Measurements from ENCODE around the gene RSPH4A. TPM values are rescaled to one million over a fixed set of nuclear protein-coding genes. Genes with fewer than 3 reads are reported as not detected.
"Not testable (repeated sequence)": the region's sequence is repeated elsewhere in the genome, so short reads cannot be mapped to it uniquely, and the experiment has no call there.

The RSPH4A gene
- total and polyA plus RNA-seq, 9 donors: 0.52 to 17.9 (median 2.3) TPM

DNA sequence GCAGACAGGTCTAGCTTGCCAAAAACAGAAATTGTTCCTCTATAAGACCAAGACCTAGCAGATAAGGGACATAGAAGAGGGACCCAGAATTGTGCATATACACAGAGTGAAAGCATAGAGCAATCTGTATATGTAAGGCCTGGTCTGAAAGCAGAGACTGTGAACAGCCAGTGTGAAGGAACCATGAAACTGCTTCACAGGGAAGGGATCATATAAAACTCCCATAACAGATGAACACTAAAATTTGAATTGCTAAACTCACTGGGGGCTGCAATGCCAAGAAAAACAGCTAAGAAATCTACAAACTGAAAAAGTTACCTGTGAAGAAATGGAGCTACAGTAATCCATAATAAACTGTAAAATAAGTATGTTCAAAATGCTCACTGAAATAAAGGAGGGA, 45.3 kb downstream of the RSPH4A start:
- no peaks in the 10 kb centered on the region for H3K27me3 ChIP-seq
- H3K9me3 ChIP-seq: no peaks in the 10 kb centered on the region
- H3K4me1 ChIP-seq (ENCODE audit: insufficient read depth): no peaks in the 10 kb centered on the region
- no peak overlapping the region for H3K4me3 ChIP-seq
- no peaks in the 10 kb centered on the region for H3K36me3 ChIP-seq
- TF ChIP-seq POLR2A (IDR thresholded peaks at IDR 0.05): no peak
- TF ChIP-seq CTCF (IDR thresholded peaks at IDR 0.05): no peak
- no peak for TF ChIP-seq EP300 (IDR thresholded peaks at IDR 0.05)
- no peak for DNase-seq
- intact Hi-C loops (cut with DNase I): no loop called here
- no peak overlapping the region for H3K27ac ChIP-seq

- no peaks in the 10 kb centered on the region for H3K36me3 ChIP-seq
- no peaks in the 10 kb centered on the region for H3K27me3 ChIP-seq
- no peaks in the 10 kb centered on the region for H3K4me1 ChIP-seq (ENCODE audit: insufficient read depth)
- WGBS, 3 donors: 90 to 97% (median 95%) methylated on average over 1 of the region's 1 CpG
- intact Hi-C loops (cut with DNase I): no loop called here
- no peak for DNase-seq
- no peak overlapping the region for H3K27ac ChIP-seq
- no peak overlapping the region for H3K4me3 ChIP-seq
- no peak for TF ChIP-seq CTCF (IDR thresholded peaks at IDR 0.05)
- no peak for TF ChIP-seq EP300 (IDR thresholded peaks at IDR 0.05)
- TF ChIP-seq POLR2A (IDR thresholded peaks at IDR 0.05): no peak
- H3K9me3 ChIP-seq: no peaks in the 10 kb centered on the region
Observed at GRCh38 chr6:116662202-116662601, 45.9 kb downstream of the RSPH4A start.

- H3K4me1 ChIP-seq (ENCODE audit: insufficient read depth): no peaks in the 10 kb centered on the region
- TF ChIP-seq CTCF (IDR thresholded peaks at IDR 0.05) (no peak), POLR2A (IDR thresholded peaks at IDR 0.05) (no peak), EP300 (IDR thresholded peaks at IDR 0.05) (no peak)
- WGBS, 3 donors: 94 to 96% (median 94%) methylated on average over 3 of the region's 3 CpGs
- intact Hi-C loops (cut with DNase I): no loop called here
- H3K9me3 ChIP-seq: no peaks in the 10 kb centered on the region
- H3K4me3 ChIP-seq: no peak overlapping the region
- no peaks in the 10 kb centered on the region for H3K36me3 ChIP-seq
- no peaks in the 10 kb centered on the region for H3K27me3 ChIP-seq
- no peak overlapping the region for H3K27ac ChIP-seq
- DNase-seq: no peak
Observed at GRCh38 chr6:116663308-116663707, 47.0 kb downstream of the RSPH4A start.

GRCh38 chr6:116664169-116664568, 47.9 kb downstream of the RSPH4A start:
- intact Hi-C loops (cut with DNase I); H3K36me3 ChIP-seq; H3K9me3 ChIP-seq; H3K27me3 ChIP-seq; H3K4me1 ChIP-seq (ENCODE audit: insufficient read depth); H3K27ac ChIP-seq; DNase-seq; H3K4me3 ChIP-seq: not testable (repeated sequence)
- WGBS, 3 donors: 99 to 100% (median 100%) methylated on average over 2 of the region's 2 CpGs

- intact Hi-C loops (cut with DNase I): no loop called here
- H3K4me3 ChIP-seq: no peak overlapping the region
- 82 to 83% (median 82%) methylated on average over 7 of the region's 7 CpGs for WGBS, 3 donors
Observed at GRCh38 chr6:116665464-116665863, 49.2 kb downstream of the RSPH4A start.

More at GRCh38 chr6:116665464-116665863, 49.2 kb downstream of the RSPH4A start:
- Histone ChIP-seq H3K27me3 (no peaks in the 10 kb centered on the region), H3K4me1 (ENCODE audit: insufficient read depth) (no peaks in the 10 kb centered on the region), H3K36me3 (no peaks in the 10 kb centered on the region), H3K27ac (no peak overlapping the region), H3K9me3 (no peaks in the 10 kb centered on the region)
- TF ChIP-seq POLR2A (IDR thresholded peaks at IDR 0.05) (no peak), CTCF (IDR thresholded peaks at IDR 0.05) (no peak), EP300 (IDR thresholded peaks at IDR 0.05) (no peak)
- DNase-seq: no peak
